HCT116 (cell line): ENCODE data around the gene UXS1. TPM values are rescaled to one million over a fixed set of nuclear protein-coding genes. Genes with fewer than 3 reads are reported as not detected.

Experiments
- ATAC-seq: fragments of 200-7000 bp; cut with Tn5 transposase; 2 replicates; pipeline ENCODE4 v1.9.1; 2020; ENCODE audit warnings: mild to moderate bottlenecking, moderate library complexity
- BruUV-seq: library from RNA; stranded (reverse); fragments of 400-500 nt; replicated peaks from 2 replicates; lab custom pipeline; 2021; lab: Mats Ljungman, UMichigan
- CTCF ChIA-PET: fragments of 300-600 bp; sonication (Branson Sonifier 250); formaldehyde crosslinking; loops from one replicate; lab custom pipeline; 2021; ENCODE audit warnings: antibody characterized with exemption; lab: Charles Lee
- POLR2A ChIA-PET: fragments of 300-600, 350-600 bp; sonication (Branson Sonifier 250); formaldehyde crosslinking; loops from one replicate; lab custom pipeline; 2021; ENCODE audit warnings: antibody characterized with exemption; lab: Charles Lee
- RAD21 ChIA-PET, 2 experiments: fragments of 300-600 bp; sonication (Branson Sonifier 250); formaldehyde crosslinking; loops; one replicate each; lab custom pipeline; 2023; ENCODE audit warnings: low total read pairs in 2 of 2; ENCODE audit not compliant: uncharacterized antibody in 2 of 2, unreplicated experiment in 2 of 2, low non-redundant PET in 1 of 2; lab: Charles Lee
- DNase-seq: peaks from one replicate; pipeline ENCODE4 v3.0.0-alpha.2; 2010; ENCODE audit warnings: low read depth, low spot score
- H2AFZ ChIP-seq: fragments of 200-600 bp; shearing (Covaris generic), sonication (generic); 2 replicates; pipeline ENCODE4 v1.6.1; 2017; ENCODE audit warnings: low read depth, mixed run types, mixed read lengths, antibody characterized with exemption, low read length; ENCODE audit not compliant: poor library complexity, severe bottlenecking
- H3K27ac ChIP-seq: 2 replicates; pipeline ENCODE4 v1.5.1; 2012; ENCODE audit warnings: low read depth, low read length
- H3K27me3 ChIP-seq: fragments of 200-600 bp; sonication (generic); 2 replicates; pipeline ENCODE4 v1.6.1; 2016; ENCODE audit warnings: mixed run types, low read length, mixed read lengths; ENCODE audit not compliant: insufficient read depth
- H3K36me3 ChIP-seq, 2 experiments: fragments of 200-500 bp in 1 of 2; fragments of 200-600 bp in 1 of 2; sonication (Bioruptor generic) in 1 of 2; sonication (generic) in 1 of 2; 2 replicates each; pipeline versions ENCODE4 v1.5.1 to v1.6.1; 2014 to 2016; ENCODE audit warnings: low read length in 2 of 2, inconsistent platforms in 1 of 2, mixed read lengths in 1 of 2, mixed run types in 1 of 2; ENCODE audit not compliant: insufficient read depth in 2 of 2, control insufficient read depth in 1 of 2
- H3K4me1 ChIP-seq, 2 experiments: fragments of 200-600 bp in 1 of 2; sonication (generic) in 1 of 2; 2 replicates each; pipeline versions ENCODE4 v1.5.1 to v1.6.1; 2012 to 2017; ENCODE audit warnings: low read length in 2 of 2, inconsistent platforms in 1 of 2, mild to moderate bottlenecking in 1 of 2, mixed read lengths in 1 of 2, mixed run types in 1 of 2, moderate library complexity in 1 of 2; ENCODE audit not compliant: insufficient read depth in 2 of 2, control insufficient read depth in 1 of 2
- H3K4me2 ChIP-seq: fragments of 200-600 bp; sonication (generic); 2 replicates; pipeline ENCODE4 v1.6.1; 2017; ENCODE audit warnings: mixed run types, low read length, mixed read lengths
- H3K4me3 ChIP-seq, 2 experiments: fragments of 200-600 bp in 1 of 2; sonication (generic) in 1 of 2; replicated peaks in 1 of 2; 2 replicates each; pipeline ENCODE4 v1.5.1; 2011 to 2016; ENCODE audit warnings: low read length in 2 of 2, control low read depth in 1 of 2, low read depth in 1 of 2, mild to moderate bottlenecking in 1 of 2, mixed read lengths in 1 of 2, mixed run types in 1 of 2
- H3K79me2 ChIP-seq: fragments of 200-600 bp; sonication (generic); 2 replicates; pipeline ENCODE4 v1.6.1; 2017; ENCODE audit warnings: mild to moderate bottlenecking, mixed run types, low read length, moderate library complexity, mixed read lengths; ENCODE audit not compliant: insufficient read depth
- H3K9ac ChIP-seq: fragments of 200-600 bp; sonication (generic); 2 replicates; pipeline ENCODE4 v1.6.1; 2016; ENCODE audit warnings: low read length, mixed read lengths
- H3K9me2 ChIP-seq: fragments of 200-600 bp; sonication (generic), shearing (Covaris generic); 2 replicates; pipeline ENCODE4 v1.6.1; 2017; ENCODE audit warnings: mixed run types, mild to moderate bottlenecking, moderate library complexity; ENCODE audit not compliant: insufficient read depth
- H3K9me3 ChIP-seq, 2 experiments: fragments of 200-500 bp in 1 of 2; fragments of 200-600 bp in 1 of 2; sonication (Bioruptor generic) in 1 of 2; sonication (generic) in 1 of 2; 2 replicates each; pipeline ENCODE4 v1.6.1; 2014 to 2017; ENCODE audit warnings: low read length in 2 of 2, mixed read lengths in 2 of 2, inconsistent platforms in 1 of 2, low read depth in 1 of 2, mild to moderate bottlenecking in 1 of 2, mixed run types in 1 of 2, moderate library complexity in 1 of 2; ENCODE audit not compliant: control insufficient read depth in 1 of 2, insufficient read depth in 1 of 2
- H4K20me1 ChIP-seq: fragments of 200-600 bp; sonication (generic), shearing (Covaris generic); 2 replicates; pipeline ENCODE4 v1.6.1; 2017; ENCODE audit warnings: mixed run types, mild to moderate bottlenecking, moderate library complexity; ENCODE audit not compliant: insufficient read depth
- CBX3 ChIP-seq: IDR thresholded peaks from 2 replicates; pipeline ENCODE4 v1.6.1; 2012; ENCODE audit warnings: low read depth
- EZH2 ChIP-seq: fragments of 200-600 bp; sonication (generic); IDR thresholded peaks from 2 replicates; pipeline ENCODE4 v1.6.1; 2017; ENCODE audit warnings: antibody characterized with exemption, mixed run types
- POLR2AphosphoS5 ChIP-seq: IDR thresholded peaks from 2 replicates; pipeline ENCODE4 v1.6.1; 2011; ENCODE audit warnings: mild to moderate bottlenecking, low read depth, low read length, moderate library complexity
- RAD21 ChIP-seq: IDR thresholded peaks from 2 replicates; pipeline ENCODE4 v1.6.1; 2012; ENCODE audit warnings: low read depth, mild to moderate bottlenecking
- REST ChIP-seq: IDR thresholded peaks from 2 replicates; pipeline ENCODE4 v1.6.1; 2012; ENCODE audit warnings: low read depth
- SP1 ChIP-seq: IDR thresholded peaks from 2 replicates; pipeline ENCODE4 v1.6.1; 2012; ENCODE audit warnings: low read depth
- YY1 ChIP-seq: IDR thresholded peaks from 2 replicates; pipeline ENCODE4 v1.6.1; 2011; ENCODE audit warnings: low read length, low read depth, moderate library complexity, mild to moderate bottlenecking; ENCODE audit not compliant: insufficient replicate concordance; ENCODE audit errors: extremely low read depth
- ZNF274 ChIP-seq: fragments of 200-500 bp; sonication (Bioruptor generic); IDR thresholded peaks from 2 replicates; pipeline ENCODE4 v1.6.1; 2014; ENCODE audit warnings: mild to moderate bottlenecking, low read depth, low read length, inconsistent platforms
- intact Hi-C: fragments of 100-400 bp; cut with micrococcal nuclease; formaldehyde crosslinking; loops from 2 replicates; pipeline ENCODE4 v1.10.0; 2022
- total RNA-seq: library from RNA; stranded (reverse); gene quantifications from one replicate; pipeline ENCODE4 v1.2.1, GENCODE V29; 2021; ENCODE audit not compliant: unreplicated experiment

The UXS1 gene
- total RNA-seq, 1 experiment from 2014 or later: 45.7 TPM

DNA sequence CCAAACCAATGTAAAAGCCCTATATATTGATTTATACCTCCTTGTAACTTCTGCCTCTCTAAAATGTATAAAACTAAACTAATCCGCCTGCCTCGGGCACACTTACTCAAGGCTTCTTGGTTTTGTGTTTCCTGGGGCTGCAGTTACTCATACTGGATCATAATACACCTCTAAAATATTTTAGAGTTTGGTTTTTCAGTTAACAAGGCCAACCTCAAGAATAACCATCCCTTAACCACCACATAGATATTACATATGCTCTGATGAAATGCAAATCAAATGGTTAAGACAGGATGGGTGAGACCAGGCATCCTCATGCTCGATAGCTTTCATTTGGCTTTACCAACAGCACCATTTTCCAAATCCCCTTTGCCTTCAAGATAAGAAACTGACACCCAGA lies 46.4 kb downstream of the UXS1 start:
- ChIA-PET POLR2A (no interaction called here), CTCF (no interaction called here), RAD21 (no interaction called here)
- Histone ChIP-seq H4K20me1 (no peaks in the 10 kb centered on the region), H3K27me3 (no peaks in the 10 kb centered on the region), H2AFZ (no peak overlapping the region), H3K4me3 (no peak overlapping the region), H3K9ac (no peak overlapping the region), H3K9me2 (no peaks in the 10 kb centered on the region), H3K4me2 (no peak overlapping the region), H3K9me3 (no peaks in the 10 kb centered on the region), H3K27ac (no peak overlapping the region), H3K4me1 (peaks cover 3 to 17% of the 10 kb centered on the region in 2 experiments; a peak in 3 of 4 replicates), H3K36me3 (no peaks in the 10 kb centered on the region; a peak in 1 of 4 replicates), H3K79me2 (no peaks in the 10 kb centered on the region)
- DNase-seq: no peak
- no peak for ATAC-seq
- intact Hi-C loops: no loop called here
- no TSS peak for BruUV-seq
- TF ChIP-seq POLR2AphosphoS5 (no peak), CBX3 (no peak), ZNF274 (no peak), SP1 (no peak), RAD21 (no peak), REST (no peak), YY1 (no peak), EZH2 (no peak)
